Measurements from ENCODE around the gene GPSM3.

DNA sequence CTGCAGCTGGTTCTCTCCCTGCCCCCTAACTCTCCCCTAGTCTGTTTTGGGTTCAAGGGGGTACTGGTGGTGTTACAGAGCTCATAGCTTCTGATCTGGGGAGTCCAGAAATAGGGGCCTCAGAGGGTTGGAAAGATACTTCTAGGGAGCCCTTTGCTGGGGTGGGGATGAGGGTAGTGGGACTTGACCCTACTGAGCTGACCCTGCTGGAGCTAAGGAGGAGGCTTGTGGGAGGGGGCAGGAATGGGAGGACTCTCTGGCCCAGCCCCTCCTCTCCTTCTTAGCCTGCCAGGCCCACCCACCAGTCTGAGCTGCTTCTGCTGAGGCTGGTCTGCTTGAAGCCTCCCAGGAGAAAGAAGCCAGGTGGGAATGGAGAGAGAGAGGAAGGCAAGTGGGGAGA is 28.1 kb downstream of the GPSM3 start, which contains the start of gene EGFL8:
- TF ChIP-seq EZH2 (IDR thresholded peaks at IDR 0.05; ENCODE audit: insufficient read depth, poor library complexity, severe bottlenecking) (no peak), EZH2phosphoT487 (IDR thresholded peaks at IDR 0.05; ENCODE audit: insufficient read depth, low read depth) (no peak)

All from GM23248 (cell line).